PC-9 (cell line): ENCODE data around the gene SAT1. TPM values are rescaled to one million over a fixed set of nuclear protein-coding genes. Genes with fewer than 3 reads are reported as not detected.
A peak's percentile ranks its signal among the peaks of the same experiment; 100 is the strongest.

Source experiments
- BruUV-seq: library from RNA; stranded (reverse); fragments of 400-500 nt; replicated peaks from 2 replicates; lab custom pipeline; 2021; lab: Mats Ljungman, UMichigan
- CTCF ChIA-PET: fragments of 300-600 bp; sonication (Branson Sonifier 250); formaldehyde crosslinking; loops from one replicate; lab custom pipeline; 2022; ENCODE audit warnings: antibody characterized with exemption; lab: Charles Lee
- POLR2A ChIA-PET: fragments of 300-600 bp; sonication (Branson Sonifier 250); formaldehyde crosslinking; loops from one replicate; lab custom pipeline; 2022; ENCODE audit warnings: antibody characterized with exemption; ENCODE audit not compliant: unreplicated experiment; lab: Charles Lee
- DNase-seq, 2 experiments: peaks; one replicate each; pipeline versions ENCODE4 v3.0.0 to v3.0.0-alpha.2; 2015 to 2022; ENCODE audit warnings: mixed read lengths in 1 of 2
- H2AFZ ChIP-seq: fragments of 200-600 bp; sonication (generic); 2 replicates; pipeline ENCODE4 v1.8.1; 2017; ENCODE audit warnings: antibody characterized with exemption
- H3F3A ChIP-seq: fragments of 200-600 bp; sonication (generic); 2 replicates; pipeline ENCODE4 v1.8.1; 2017; ENCODE audit warnings: antibody characterized with exemption, mild to moderate bottlenecking, low read depth; ENCODE audit not compliant: insufficient read depth
- H3K27ac ChIP-seq: fragments of 200-600 bp; sonication (generic); 2 replicates; pipeline ENCODE4 v1.6.1; 2016; ENCODE audit warnings: mixed run types
- H3K27me3 ChIP-seq: fragments of 200-600 bp; sonication (generic); 2 replicates; pipeline ENCODE4 v1.6.1; 2016; ENCODE audit warnings: low read depth, mixed run types; ENCODE audit not compliant: insufficient read depth
- H3K36me3 ChIP-seq: fragments of 200-600 bp; sonication (generic); 2 replicates; pipeline ENCODE4 v1.6.1; 2016; ENCODE audit warnings: low read depth, mixed run types
- H3K4me1 ChIP-seq: fragments of 200-600 bp; sonication (generic); replicated peaks from 2 replicates; pipeline ENCODE4 v1.6.1; 2016; ENCODE audit warnings: mixed run types; ENCODE audit not compliant: insufficient read depth
- H3K4me2 ChIP-seq: fragments of 200-600 bp; sonication (generic); 2 replicates; pipeline ENCODE4 v1.6.1; 2017; ENCODE audit warnings: mixed run types
- H3K4me3 ChIP-seq: fragments of 200-600 bp; sonication (generic); 2 replicates; pipeline ENCODE4 v1.6.1; 2016; ENCODE audit warnings: mixed run types
- H3K79me2 ChIP-seq: fragments of 200-600 bp; sonication (generic); 2 replicates; pipeline ENCODE4 v1.6.1; 2017; ENCODE audit warnings: low read depth, mixed run types
- H3K9me2 ChIP-seq: fragments of 200-600 bp; sonication (generic); 2 replicates; pipeline ENCODE4 v1.8.1; 2017; ENCODE audit warnings: mild to moderate bottlenecking; ENCODE audit not compliant: insufficient read depth
- H3K9me3 ChIP-seq: fragments of 200-600 bp; sonication (generic); 2 replicates; pipeline ENCODE4 v1.8.1; 2016; ENCODE audit warnings: low read depth; ENCODE audit not compliant: insufficient read depth
- H4K20me1 ChIP-seq: fragments of 200-600 bp; sonication (generic); 2 replicates; pipeline ENCODE4 v1.8.1; 2017; ENCODE audit not compliant: insufficient read depth
- EZH2 ChIP-seq: fragments of 200-600 bp; sonication (generic); IDR thresholded peaks from 2 replicates; pipeline ENCODE4 v1.8.0; 2017; ENCODE audit warnings: antibody characterized with exemption, low read depth
- intact Hi-C: fragments of 100-400 bp; cut with micrococcal nuclease; formaldehyde crosslinking; loops from one replicate; pipeline ENCODE4 v1.10.0; 2022; ENCODE audit not compliant: unreplicated experiment
- total RNA-seq: library from RNA; stranded (reverse); gene quantifications from 2 replicates; pipeline ENCODE4 v1.2.3, GENCODE V29; 2021
- TF ChIP-seq, protein P1 (sequence below): fragments of 200-600 bp; sonication (generic); conservative IDR thresholded peaks from 2 replicates; pipeline ENCODE4 v1.6.1; 2017; ENCODE audit warnings: mixed run types, antibody characterized with exemption, mild to moderate bottlenecking, moderate library complexity

Gene SAT1
- total RNA-seq, 1 experiment from 2014 or later, result 99.1 TPM

DNA sequence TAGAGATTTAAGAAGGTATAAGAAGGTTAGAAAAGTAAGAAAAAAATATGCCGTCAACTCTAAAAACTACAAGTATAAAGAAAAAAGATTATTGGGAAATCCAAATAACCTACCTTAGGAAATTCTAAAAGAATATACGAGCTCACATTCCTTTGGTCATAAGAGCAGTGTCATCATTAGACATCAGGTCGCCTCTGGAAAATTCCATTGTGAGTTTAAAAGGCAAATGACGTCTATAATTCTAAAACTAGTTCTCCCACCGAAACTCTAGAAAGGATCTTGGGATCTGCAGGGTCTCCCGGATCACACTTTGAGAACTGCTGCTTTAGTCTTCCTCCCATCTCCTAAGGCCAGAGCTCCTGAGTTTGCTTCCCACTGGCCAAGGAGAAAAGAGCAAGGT, 518 bp upstream of the SAT1 start:
- Histone ChIP-seq H3K9me3 (no peaks in the 10 kb centered on the region), H3K4me3 (no peak overlapping the region; the same call in 1 of the 2 replicates), H3K79me2 (peaks cover 24% of the 10 kb centered on the region), H3K9me2 (no peaks in the 10 kb centered on the region), H3K36me3 (peaks cover 22% of the 10 kb centered on the region), H3K4me1 (peaks cover 45% of the 10 kb centered on the region), H3K27ac (peak overlapping the region; percentile 98), H3K27me3 (no peaks in the 10 kb centered on the region), H3K4me2 (peak overlapping the region; percentile 62), H2AFZ (peak overlapping the region; percentile 64; the same call in 1 of the 2 replicates), H4K20me1 (peaks cover 12% of the 10 kb centered on the region), H3F3A (peaks cover 58% of the 10 kb centered on the region)
- BruUV-seq, result no TSS peak
- ChIA-PET POLR2A (interaction anchor here (0.5 to 1.2 kb wide), 8 partner anchors 25 to 1766 kb away, joined by 4 to 14 read pairs (median 5); partner anchors contain the start of gene PRDX4), CTCF (interaction anchor here (1.5 to 1.6 kb wide), 2 partner anchors 40 to 119 kb away, joined by 6 to 11 read pairs; partner anchors contain the start of gene ACOT9)
- DNase-seq, result peak in 1 of 2 experiments; percentile 60
- intact Hi-C loops, result loop anchor here (1.0 to 5.0 kb wide), 5 partner anchors 26 to 272 kb away; partner anchors contain the start of gene EIF2S3
- TF ChIP-seq EZH2, result no peak
- TF ChIP-seq, protein P1, sequence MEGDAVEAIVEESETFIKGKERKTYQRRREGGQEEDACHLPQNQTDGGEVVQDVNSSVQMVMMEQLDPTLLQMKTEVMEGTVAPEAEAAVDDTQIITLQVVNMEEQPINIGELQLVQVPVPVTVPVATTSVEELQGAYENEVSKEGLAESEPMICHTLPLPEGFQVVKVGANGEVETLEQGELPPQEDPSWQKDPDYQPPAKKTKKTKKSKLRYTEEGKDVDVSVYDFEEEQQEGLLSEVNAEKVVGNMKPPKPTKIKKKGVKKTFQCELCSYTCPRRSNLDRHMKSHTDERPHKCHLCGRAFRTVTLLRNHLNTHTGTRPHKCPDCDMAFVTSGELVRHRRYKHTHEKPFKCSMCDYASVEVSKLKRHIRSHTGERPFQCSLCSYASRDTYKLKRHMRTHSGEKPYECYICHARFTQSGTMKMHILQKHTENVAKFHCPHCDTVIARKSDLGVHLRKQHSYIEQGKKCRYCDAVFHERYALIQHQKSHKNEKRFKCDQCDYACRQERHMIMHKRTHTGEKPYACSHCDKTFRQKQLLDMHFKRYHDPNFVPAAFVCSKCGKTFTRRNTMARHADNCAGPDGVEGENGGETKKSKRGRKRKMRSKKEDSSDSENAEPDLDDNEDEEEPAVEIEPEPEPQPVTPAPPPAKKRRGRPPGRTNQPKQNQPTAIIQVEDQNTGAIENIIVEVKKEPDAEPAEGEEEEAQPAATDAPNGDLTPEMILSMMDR, result no peak

DNA sequence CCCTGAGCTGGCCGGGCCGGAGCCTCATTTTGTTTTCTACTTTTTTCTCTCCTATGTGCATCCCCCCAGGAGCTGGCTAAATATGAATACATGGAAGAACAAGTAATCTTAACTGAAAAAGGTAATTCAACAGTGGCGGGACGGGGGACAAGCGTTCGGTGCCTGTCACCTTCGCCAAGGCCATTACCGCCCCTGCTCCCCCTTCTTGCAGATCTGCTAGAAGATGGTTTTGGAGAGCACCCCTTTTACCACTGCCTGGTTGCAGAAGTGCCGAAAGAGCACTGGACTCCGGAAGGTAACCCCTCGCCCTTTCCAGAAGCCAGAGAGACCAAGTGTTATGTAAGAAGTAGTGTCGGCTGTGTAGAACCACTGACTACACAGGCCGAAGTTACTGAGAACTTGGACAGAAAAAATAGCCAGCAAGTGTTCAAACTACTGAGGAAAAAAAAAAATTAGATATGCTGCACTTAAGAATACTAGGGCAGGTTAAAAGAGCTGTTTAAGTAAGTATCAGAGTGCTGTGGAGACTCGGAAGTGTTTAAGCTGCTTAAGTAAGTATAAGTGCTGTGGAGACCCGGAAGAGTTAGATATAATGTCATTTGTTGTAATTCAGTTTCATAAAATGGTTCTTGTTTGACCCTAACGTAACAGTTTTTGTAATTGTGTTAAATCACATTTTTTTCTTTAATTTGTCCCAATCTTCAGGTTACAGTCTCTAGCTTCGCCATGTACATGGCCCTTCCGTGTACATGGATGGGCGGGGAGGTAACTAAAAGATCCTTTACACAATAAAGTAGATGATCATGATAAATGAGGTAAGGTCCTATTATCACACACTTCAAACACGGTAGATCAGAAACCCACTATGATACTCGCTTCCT, 856 bp downstream of the SAT1 start:
- CTCF ChIA-PET, result interaction anchor here (0.7 to 1.6 kb wide), 3 partner anchors 30 to 118 kb away, joined by 3 to 11 read pairs (median 6); partner anchors contain the start of gene ACOT9
- H3K9me3 ChIP-seq, result no peaks in the 10 kb centered on the region
- H3K27me3 ChIP-seq, result no peaks in the 10 kb centered on the region
- peaks cover 22% of the 10 kb centered on the region for H3K36me3 ChIP-seq
- peaks cover 42% of the 10 kb centered on the region for H3K4me1 ChIP-seq
- no peak overlapping the region for H2AFZ ChIP-seq
- peak overlapping the region; percentile 97 for H3K4me2 ChIP-seq
- H4K20me1 ChIP-seq, result peaks cover 12% of the 10 kb centered on the region
- TSS peak; percentile 71 for BruUV-seq
- no peaks in the 10 kb centered on the region for H3K9me2 ChIP-seq
- H3K4me3 ChIP-seq, result peak overlapping the region; percentile 94
- H3K79me2 ChIP-seq, result peaks cover 24% of the 10 kb centered on the region
- intact Hi-C loops, result loop anchor here (1.0 to 5.0 kb wide), 7 partner anchors 20 to 271 kb away; partner anchors contain the start of genes ACOT9 and EIF2S3
- no peak for TF ChIP-seq EZH2
- TF ChIP-seq, protein P1, result no peak
- DNase-seq, result no peak
- peak overlapping the region; percentile 82 for H3K27ac ChIP-seq
- POLR2A ChIA-PET, result interaction anchor here (0.6 to 1.2 kb wide), 6 partner anchors 24 to 118 kb away, joined by 4 to 14 read pairs (median 8); no protein-coding TSS in a partner anchor
- peaks cover 66% of the 10 kb centered on the region for H3F3A ChIP-seq
